GM23248 (cell line): ENCODE data around the gene SHROOM3.

Experiments
- EZH2 ChIP-seq: fragments of 200-600 bp; sonication (generic); IDR thresholded peaks from 2 replicates; pipeline ENCODE4 v1.6.1; 2018; ENCODE audit warnings: antibody characterized with exemption, mild to moderate bottlenecking; ENCODE audit not compliant: insufficient read depth, poor library complexity, severe bottlenecking
- EZH2phosphoT487 ChIP-seq: fragments of 200-600 bp; sonication (generic); IDR thresholded peaks from 2 replicates; pipeline ENCODE4 v1.6.1; 2018; ENCODE audit warnings: antibody characterized with exemption, moderate library complexity, mild to moderate bottlenecking, low read depth; ENCODE audit not compliant: insufficient read depth

DNA sequence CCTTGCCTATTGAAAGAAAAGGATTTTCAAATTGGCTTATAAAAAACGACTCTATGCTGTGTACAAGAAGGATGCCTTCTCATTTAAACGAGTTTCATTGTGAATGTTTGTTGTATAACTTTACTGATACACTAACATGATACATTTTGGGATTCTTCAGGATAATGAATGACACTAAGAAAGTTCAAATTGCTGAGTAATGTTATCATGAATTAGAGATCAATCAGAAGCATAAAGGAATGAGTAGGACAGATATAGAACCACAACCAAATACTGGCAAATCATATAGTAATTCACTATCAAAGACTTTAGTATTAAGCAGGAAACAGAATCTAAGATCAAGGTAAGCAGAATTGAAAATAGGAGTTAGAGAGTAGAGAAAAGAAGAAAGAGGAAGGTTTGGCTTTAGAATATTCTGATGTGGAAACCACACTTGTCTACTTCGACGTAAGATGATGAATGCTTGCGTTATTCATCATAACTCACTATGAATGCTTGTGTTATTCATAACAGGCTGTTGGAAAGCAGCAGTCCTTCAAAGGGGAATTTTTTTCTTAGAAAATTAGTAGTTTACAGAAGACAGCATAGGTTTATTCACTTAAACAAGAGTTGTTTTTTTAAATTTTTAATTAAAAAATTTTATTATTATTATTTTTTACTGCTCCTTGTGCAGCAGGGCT is 27.4 kb upstream of the SHROOM3 start:
- TF ChIP-seq EZH2 (no peak), EZH2phosphoT487 (no peak)
